Prostate gland (tissue), 2 donors: Measurements from ENCODE around the gene EFNA4.

Source experiments
- CTCF ChIP-seq, 4 experiments: fragments of 200-600 bp in 2 of 4; fragments of 450-650 bp in 2 of 4; sonication (generic) in 2 of 4; IDR thresholded peaks; 1 replicate in 3 of 4; 2 replicates in 1 of 4; pipeline ENCODE4 v1.5.1; 2016 to 2019; ENCODE audit warnings: antibody characterized with exemption in 4 of 4, mild to moderate bottlenecking in 2 of 4, moderate library complexity in 2 of 4
- POLR2A ChIP-seq: fragments of 450-650 bp; IDR thresholded peaks from one replicate; pipeline ENCODE4 v1.6.1; 2016; ENCODE audit warnings: antibody characterized with exemption, mild to moderate bottlenecking
- POLR2AphosphoS5 ChIP-seq: sonication (generic); formaldehyde crosslinking; IDR thresholded peaks from one replicate; pipeline ENCODE4 v1.6.1; 2017; ENCODE audit warnings: antibody characterized with exemption

GRCh38 chr1:155079210-155079486 is 15.6 kb downstream of the EFNA4 start:
- TF ChIP-seq POLR2A (no peak), CTCF (IDR thresholded peaks at IDR 0.05) (no peak), POLR2AphosphoS5 (no peak)
